Activated T-helper 2 cell treated with anti-CD3 and anti-CD28 coated beads, Interferon-gamma antibody, Interleukin-2, Interleukin-4, amounts not matched to agents 10 μg/mL and 5 μg/mL and 100 μg/mL, durations not matched to agents 14 hours and 24 hours and 36 hours (primary cell): ENCODE data around the gene KRT39. TPM values are rescaled to one million over a fixed set of nuclear protein-coding genes. Genes with fewer than 3 reads are reported as not detected.

Source experiments
- DNase-seq: peaks from one replicate; pipeline ENCODE4 v3.0.0; 2021; ENCODE audit warnings: low spot score
- H3K27ac Mint-ChIP-seq: one replicate; pipeline ENCODE4 v1.8.0; 2021; ENCODE audit warnings: mixed read lengths
- H3K27me3 Mint-ChIP-seq: one replicate; pipeline ENCODE4 v1.8.0; 2021; ENCODE audit warnings: low read depth, mixed read lengths
- H3K36me3 Mint-ChIP-seq: one replicate; pipeline ENCODE4 v1.8.0; 2021; ENCODE audit warnings: low read depth, mixed read lengths
- H3K4me1 Mint-ChIP-seq: one replicate; pipeline ENCODE4 v1.8.0; 2021; ENCODE audit warnings: low read depth, mixed read lengths
- H3K4me3 Mint-ChIP-seq: one replicate; pipeline ENCODE4 v1.8.0; 2021; ENCODE audit warnings: low read depth, mild to moderate bottlenecking, moderate library complexity, mixed read lengths
- H3K9me3 Mint-ChIP-seq: one replicate; pipeline ENCODE4 v1.8.0; 2021; ENCODE audit warnings: mixed read lengths
- intact Hi-C: fragments of 100-400 bp; cut with micrococcal nuclease; formaldehyde crosslinking; loops from one replicate; pipeline ENCODE4 v1.15.1; 2023
- total RNA-seq: library from RNA; stranded (reverse); gene quantifications from 2 replicates; pipeline ENCODE4 v1.2.3, GENCODE V29; 2022

KRT39 gene
- total RNA-seq, result not detected in 2 replicates

DNA sequence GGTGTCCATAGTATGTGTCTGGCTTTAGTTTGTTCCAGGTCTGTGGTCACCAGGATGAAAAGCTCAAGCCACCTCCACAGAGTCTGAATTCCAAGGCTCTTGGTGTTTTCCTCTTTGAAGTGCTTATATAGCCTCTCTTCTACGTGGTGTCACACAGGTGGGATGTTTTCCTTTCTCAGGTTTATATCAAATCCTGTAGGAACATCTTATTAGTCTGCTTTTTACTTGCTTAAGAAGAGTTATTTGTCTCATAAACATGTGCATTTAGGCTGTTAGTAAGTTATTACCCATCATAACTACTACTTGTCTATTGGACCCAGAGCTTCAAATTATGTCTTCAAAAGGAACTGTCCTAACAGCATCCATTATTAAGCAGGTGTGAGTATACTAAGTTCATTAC is at the start of gene KRT39:
KRT39 (minus strand) TSS at position 101 of the 400 bp plus-strand sequence; CDS start at position 9, 92 bp downstream.
- no peaks in the 10 kb centered on the region for H3K9me3 Mint-ChIP-seq

DNA sequence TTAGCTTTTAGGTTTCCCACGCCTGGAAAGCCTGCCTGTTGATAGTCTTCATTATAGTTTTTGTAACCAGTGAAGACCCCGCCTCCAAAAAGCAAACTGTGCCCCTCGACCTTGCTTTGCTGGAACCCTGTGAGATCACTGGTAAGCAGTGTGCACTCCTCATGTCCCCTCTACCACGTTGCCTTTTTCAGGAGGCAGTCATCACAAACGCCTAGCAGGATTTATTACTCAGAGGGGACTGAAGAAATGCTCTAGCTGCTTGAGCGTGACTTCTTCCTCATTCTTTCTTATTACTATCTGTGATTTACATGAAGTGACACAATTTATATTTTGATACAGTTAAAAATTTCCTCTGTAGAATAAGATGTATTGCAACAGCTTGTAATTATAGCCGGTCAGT is 48.7 kb upstream of the KRT39 start:
- intact Hi-C loops, result no loop called here
- no peak overlapping the region for H3K4me3 Mint-ChIP-seq

More for the DNA sequence above, at the start of gene KRT39:
- no peak within 1 kb of the TSS for H3K27ac Mint-ChIP-seq
- no peak within 1 kb of the TSS for H3K4me3 Mint-ChIP-seq
- no peaks in the 10 kb centered on the region for H3K36me3 Mint-ChIP-seq
- H3K4me1 Mint-ChIP-seq, result no peaks in the 10 kb centered on the region
- intact Hi-C loops, result no loop called here
- peaks cover 16% of the 10 kb centered on the region for H3K27me3 Mint-ChIP-seq
- no peak for DNase-seq

DNA sequence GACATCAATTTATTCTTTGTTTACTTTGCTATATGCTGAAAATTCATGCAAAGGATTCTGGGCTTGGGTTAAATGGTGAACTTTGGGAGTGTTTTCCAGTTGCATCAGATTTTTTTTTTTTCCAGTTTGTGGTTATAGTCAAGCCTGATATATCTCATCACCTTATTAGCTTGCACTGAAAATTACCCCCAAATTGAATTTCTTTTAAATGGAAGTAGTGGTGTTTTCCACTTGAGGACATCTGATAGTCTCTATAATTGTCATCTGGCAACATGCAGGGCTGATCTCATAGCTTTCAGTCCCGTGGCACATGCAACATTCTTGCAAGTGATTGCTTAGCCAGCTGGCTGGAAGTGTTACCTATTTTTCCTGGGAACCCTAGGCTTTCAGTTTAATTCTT is 46.9 kb upstream of the KRT39 start:
- intact Hi-C loops, result no loop called here
- Mint-ChIP-seq H3K27ac (no peak overlapping the region), H3K36me3 (no peaks in the 10 kb centered on the region), H3K9me3 (no peaks in the 10 kb centered on the region), H3K27me3 (peaks cover 18% of the 10 kb centered on the region), H3K4me3 (no peak overlapping the region), H3K4me1 (no peaks in the 10 kb centered on the region)
- no peak for DNase-seq

More for the DNA sequence above, 48.7 kb upstream of the KRT39 start:
- DNase-seq, result no peak
- Mint-ChIP-seq H3K36me3 (no peaks in the 10 kb centered on the region), H3K9me3 (no peaks in the 10 kb centered on the region), H3K4me1 (no peaks in the 10 kb centered on the region), H3K27ac (no peak overlapping the region), H3K27me3 (peaks cover 16% of the 10 kb centered on the region)

DNA sequence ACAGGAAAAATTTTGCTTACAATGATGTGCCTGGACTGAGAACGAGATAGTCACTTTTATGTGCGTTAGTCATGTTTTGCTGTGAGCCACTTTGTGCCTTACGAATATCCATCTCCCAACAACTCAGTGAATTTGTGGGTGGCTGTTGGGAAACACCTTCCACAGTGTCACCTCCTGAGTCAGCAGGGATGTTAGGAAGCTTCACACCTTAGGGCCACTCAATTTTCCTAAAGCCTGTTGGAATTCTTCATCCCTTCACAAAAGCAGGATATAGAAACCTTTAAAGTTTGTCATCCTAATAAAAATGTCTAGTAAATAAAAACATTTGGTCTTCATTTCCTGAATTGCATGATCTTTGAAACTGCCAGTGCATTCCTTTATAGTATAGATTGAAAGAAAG is 46.4 kb upstream of the KRT39 start:
- DNase-seq, result no peak
- H3K27ac Mint-ChIP-seq, result no peak overlapping the region
- H3K9me3 Mint-ChIP-seq, result no peaks in the 10 kb centered on the region
- H3K36me3 Mint-ChIP-seq, result no peaks in the 10 kb centered on the region
- intact Hi-C loops, result no loop called here
- peaks cover 18% of the 10 kb centered on the region for H3K27me3 Mint-ChIP-seq
- no peaks in the 10 kb centered on the region for H3K4me1 Mint-ChIP-seq
- H3K4me3 Mint-ChIP-seq, result no peak overlapping the region

DNA sequence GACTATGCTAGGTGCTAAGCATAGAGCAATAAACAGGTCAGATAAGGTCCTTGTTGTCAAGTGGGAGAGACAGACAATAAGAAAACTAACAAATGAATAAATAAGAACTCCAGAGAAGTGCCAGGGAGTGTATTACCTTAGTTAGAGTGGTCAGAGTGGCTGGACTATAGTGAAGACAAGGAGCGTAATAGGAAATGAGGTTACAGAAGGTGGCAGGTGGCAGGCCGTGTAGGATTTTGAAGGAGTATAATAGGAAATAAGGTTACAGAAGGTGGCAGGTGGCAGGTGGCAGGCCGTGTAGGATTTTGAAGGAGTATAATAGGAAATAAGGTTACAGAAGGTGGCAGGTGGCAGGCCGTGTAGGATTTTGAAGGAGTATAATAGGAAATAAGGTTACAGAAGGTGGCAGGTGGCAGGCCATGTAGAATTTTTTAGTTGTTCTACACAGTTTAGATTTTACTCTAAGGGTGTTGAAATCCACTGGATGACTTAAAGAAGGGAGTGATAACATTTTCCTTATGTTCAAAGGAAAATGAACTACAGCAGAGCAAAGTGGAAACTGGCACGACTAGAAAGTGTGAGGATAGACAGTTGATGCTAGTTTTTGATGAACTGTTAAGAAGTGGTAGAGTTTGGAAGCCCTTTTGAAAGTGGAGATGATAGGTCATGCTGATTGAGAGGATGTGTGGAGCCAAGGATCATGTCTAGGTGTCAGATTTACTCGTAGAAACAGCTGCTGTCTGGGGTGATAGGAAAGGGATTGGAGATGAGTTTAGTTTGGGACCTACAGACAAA is 45.8 kb upstream of the KRT39 start:
- Mint-ChIP-seq H3K27ac (no peak overlapping the region), H3K27me3 (peaks cover 15% of the 10 kb centered on the region), H3K4me3 (no peak overlapping the region), H3K4me1 (no peaks in the 10 kb centered on the region), H3K36me3 (no peaks in the 10 kb centered on the region), H3K9me3 (no peaks in the 10 kb centered on the region)
- DNase-seq, result no peak
- intact Hi-C loops, result no loop called here

DNA sequence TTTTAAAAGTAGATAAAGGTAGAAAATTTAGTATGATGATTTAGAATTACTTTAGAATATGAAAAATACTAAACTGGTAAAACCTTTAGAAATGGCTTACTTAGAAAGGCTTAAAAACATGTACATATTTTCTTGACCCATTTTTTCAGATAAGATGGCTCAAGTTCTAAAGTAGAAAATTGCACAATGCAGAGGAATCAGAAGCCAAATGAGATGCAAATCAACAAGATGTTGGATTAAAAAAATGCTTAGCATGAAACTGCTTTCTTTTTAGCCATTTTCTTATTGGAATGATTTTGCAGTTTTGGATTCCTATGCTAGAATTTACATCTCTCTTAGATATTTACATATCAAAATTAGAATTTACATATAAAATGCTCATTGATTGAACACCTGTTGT is 43.7 kb upstream of the KRT39 start:
- Mint-ChIP-seq H3K4me1 (no peaks in the 10 kb centered on the region), H3K9me3 (no peaks in the 10 kb centered on the region), H3K27ac (no peak overlapping the region), H3K27me3 (peaks cover 13% of the 10 kb centered on the region), H3K36me3 (no peaks in the 10 kb centered on the region), H3K4me3 (no peak overlapping the region)
- DNase-seq, result no peak
- intact Hi-C loops, result no loop called here

DNA sequence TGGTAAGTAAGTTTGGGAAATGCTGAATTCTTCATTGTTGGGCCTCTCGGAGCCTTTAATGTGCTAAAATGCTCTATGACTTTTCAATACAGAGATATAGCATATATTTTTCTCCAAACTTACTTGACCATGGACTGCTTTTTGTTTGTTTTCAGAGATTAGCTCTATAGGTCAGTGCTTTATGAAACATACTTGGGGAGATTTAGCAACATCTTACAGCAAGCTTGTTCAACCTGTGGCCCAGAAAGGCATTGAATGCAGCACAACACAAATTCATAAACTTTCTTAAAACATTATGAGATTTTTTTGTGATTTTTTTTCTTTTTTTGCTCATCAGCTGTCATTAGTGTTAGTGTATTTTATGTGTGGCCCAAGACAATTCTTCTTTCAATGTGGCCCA is 43.2 kb upstream of the KRT39 start:
- Mint-ChIP-seq H3K36me3 (no peaks in the 10 kb centered on the region), H3K4me3 (no peak overlapping the region), H3K4me1 (no peaks in the 10 kb centered on the region), H3K27ac (no peak overlapping the region), H3K9me3 (no peaks in the 10 kb centered on the region), H3K27me3 (peaks cover 13% of the 10 kb centered on the region)
- DNase-seq, result no peak
- intact Hi-C loops, result no loop called here

DNA sequence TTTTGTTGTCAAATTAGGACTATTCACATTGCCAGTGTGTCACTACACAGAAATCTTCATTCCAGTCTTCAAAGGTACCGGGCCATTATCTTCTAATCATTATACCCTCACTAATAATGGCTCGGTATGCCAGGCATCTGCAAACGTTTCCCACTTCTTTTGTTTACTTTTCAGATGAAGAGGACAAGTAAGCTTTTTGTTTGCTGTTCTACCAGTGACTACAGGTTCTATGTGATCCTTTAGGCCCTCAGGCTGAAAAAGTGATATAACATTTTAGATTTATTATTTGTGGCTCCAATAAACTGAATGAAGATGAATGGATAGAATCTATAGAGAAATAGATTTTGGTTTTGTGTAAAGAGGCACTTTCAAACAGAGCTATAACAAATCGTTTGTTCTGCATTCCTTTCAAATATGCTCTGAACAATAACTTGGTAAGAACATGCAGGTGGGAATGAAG is 42.6 kb upstream of the KRT39 start:
- intact Hi-C loops, result no loop called here

DNA sequence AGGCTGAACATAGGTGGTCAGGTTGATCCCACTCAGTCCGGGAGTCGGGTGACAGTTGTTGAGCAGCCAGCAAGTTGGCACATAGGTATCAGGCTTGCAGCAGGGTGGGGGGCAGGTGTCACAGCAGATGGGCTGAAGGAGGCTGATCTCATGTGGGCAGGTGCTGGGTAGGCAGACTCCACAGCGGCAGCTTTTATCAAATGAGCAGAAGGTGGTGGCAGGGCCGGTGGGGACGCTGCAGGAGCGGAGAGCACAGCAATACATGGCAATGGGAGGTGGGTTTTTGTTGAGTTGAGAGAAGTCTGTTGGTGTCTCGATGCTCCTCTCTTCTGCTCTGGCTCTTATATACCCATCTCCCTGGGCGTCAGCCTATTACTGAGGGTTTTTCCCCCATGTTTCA is 42.1 kb upstream of the KRT39 start, which contains the start of gene KRTAP3-1:
KRTAP3-1 (minus strand) TSS at position 318 of the 400 bp plus-strand sequence; CDS start at position 264, 54 bp downstream.
- no peaks in the 10 kb centered on the region for H3K36me3 Mint-ChIP-seq
- intact Hi-C loops, result no loop called here
- peaks cover 13% of the 10 kb centered on the region for H3K27me3 Mint-ChIP-seq
- no peaks in the 10 kb centered on the region for H3K9me3 Mint-ChIP-seq
- no peak within 1 kb of the TSS for H3K4me3 Mint-ChIP-seq
- H3K4me1 Mint-ChIP-seq, result no peaks in the 10 kb centered on the region
- H3K27ac Mint-ChIP-seq, result no peak within 1 kb of the TSS
- no peak for DNase-seq

More for the DNA sequence above, 42.6 kb upstream of the KRT39 start:
- H3K4me3 Mint-ChIP-seq, result no peak overlapping the region
- no peak for DNase-seq
- no peaks in the 10 kb centered on the region for H3K36me3 Mint-ChIP-seq
- no peaks in the 10 kb centered on the region for H3K9me3 Mint-ChIP-seq
- peaks cover 13% of the 10 kb centered on the region for H3K27me3 Mint-ChIP-seq
- no peaks in the 10 kb centered on the region for H3K4me1 Mint-ChIP-seq
- no peak overlapping the region for H3K27ac Mint-ChIP-seq

DNA sequence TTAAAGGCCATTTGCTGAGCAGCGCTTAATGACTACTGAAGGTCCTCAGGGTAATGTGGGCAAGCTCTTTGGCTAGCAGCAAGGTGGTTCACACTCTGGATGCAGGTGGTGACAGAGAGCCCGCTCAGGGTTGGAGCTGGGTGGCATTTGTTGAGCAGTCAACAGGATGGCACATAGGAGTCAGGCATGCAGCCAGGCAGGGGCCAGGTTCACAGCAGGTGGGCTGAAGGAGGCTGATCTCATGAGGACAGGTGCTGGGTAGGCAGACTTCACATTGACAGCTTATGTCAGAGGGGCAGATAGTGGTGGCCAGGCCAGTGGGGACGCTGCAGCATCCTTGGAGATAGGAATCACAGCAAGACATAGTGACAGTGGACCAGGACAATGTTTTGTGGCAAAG is 37.6 kb upstream of the KRT39 start:
- Mint-ChIP-seq H3K4me1 (no peaks in the 10 kb centered on the region), H3K27ac (no peak overlapping the region), H3K9me3 (no peaks in the 10 kb centered on the region), H3K27me3 (peaks cover 1% of the 10 kb centered on the region), H3K4me3 (no peak overlapping the region), H3K36me3 (no peaks in the 10 kb centered on the region)
- DNase-seq, result no peak
- intact Hi-C loops, result no loop called here

DNA sequence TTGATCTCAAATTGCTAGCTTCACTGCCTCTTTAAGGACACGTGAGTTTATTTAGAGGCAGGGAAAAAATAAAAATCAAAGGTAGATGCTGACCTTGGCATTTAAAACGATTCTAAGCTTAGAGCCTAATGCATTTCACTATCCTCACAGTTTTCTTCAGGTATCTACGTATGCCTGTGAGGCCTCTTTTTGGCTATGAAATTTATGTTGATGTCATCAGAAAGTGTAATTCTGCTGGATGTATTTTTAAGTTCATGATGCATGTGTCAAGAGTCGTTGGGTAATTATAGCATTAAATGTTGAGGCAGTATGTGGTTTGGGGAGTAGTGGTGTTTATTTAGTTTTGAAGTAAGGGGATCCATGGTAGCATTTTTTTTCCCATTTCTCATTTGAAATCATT is 37.2 kb upstream of the KRT39 start:
- H3K4me3 Mint-ChIP-seq, result no peak overlapping the region
- H3K4me1 Mint-ChIP-seq, result no peaks in the 10 kb centered on the region
- H3K9me3 Mint-ChIP-seq, result no peaks in the 10 kb centered on the region
- intact Hi-C loops, result no loop called here
- no peak overlapping the region for H3K27ac Mint-ChIP-seq
- H3K27me3 Mint-ChIP-seq, result peaks cover 3% of the 10 kb centered on the region
- no peaks in the 10 kb centered on the region for H3K36me3 Mint-ChIP-seq
- DNase-seq, result no peak

DNA sequence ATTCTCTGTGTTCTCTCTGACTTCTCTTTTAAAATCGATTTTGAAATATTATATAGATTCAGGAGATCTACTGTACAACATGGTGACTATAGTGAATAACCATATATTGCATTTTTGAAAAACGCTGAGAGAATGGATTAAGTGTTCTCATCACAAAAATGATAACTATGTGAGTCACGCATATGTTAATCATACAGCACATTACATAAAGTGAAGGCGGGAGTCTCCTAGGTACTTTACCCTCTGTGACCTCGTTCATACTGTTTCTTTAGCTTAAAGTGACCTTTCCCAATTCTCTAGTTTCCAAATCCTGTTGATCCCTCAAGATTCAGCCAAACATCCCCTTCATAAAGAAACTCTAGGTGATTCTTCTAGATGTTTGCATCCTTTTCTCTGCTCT is 36.1 kb upstream of the KRT39 start:
- Mint-ChIP-seq H3K36me3 (no peaks in the 10 kb centered on the region), H3K27me3 (peaks cover 7% of the 10 kb centered on the region), H3K4me1 (no peaks in the 10 kb centered on the region), H3K9me3 (no peaks in the 10 kb centered on the region), H3K27ac (no peak overlapping the region), H3K4me3 (no peak overlapping the region)
- intact Hi-C loops, result no loop called here
- no peak for DNase-seq

DNA sequence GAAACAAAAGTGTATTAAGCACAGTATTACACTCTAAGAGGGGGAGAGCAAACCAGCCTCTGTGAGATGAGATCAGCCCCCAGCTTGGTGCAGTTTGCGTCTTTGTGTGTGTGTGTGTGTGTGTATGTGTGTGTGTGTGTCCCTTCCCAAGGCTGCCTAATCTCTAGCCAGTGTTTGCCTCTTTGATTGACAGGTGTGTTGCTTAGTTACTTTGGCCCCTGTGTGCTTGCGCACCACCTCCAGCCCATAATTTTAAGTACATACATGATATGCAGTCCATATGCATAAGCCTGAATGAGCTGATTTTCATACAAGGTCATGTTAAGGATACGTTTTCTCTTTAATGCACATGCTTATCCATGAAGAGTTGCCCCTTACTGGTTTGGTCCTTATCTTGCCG is 35.0 kb upstream of the KRT39 start:
- Mint-ChIP-seq H3K4me1 (no peaks in the 10 kb centered on the region), H3K27me3 (peaks cover 15% of the 10 kb centered on the region), H3K4me3 (no peak overlapping the region), H3K9me3 (no peaks in the 10 kb centered on the region), H3K27ac (no peak overlapping the region), H3K36me3 (no peaks in the 10 kb centered on the region)
- intact Hi-C loops, result no loop called here
- no peak for DNase-seq
